SK-N-SH treated with all-trans-retinoic acid at 6 μM for 48 hours (cell line): ENCODE measurements around the gene ENDOD1.

Experiments
- ATAC-seq: fragments of 200-7000 bp; cut with Tn5 transposase; 3 replicates; pipeline ENCODE4 v1.9.1; 2020; ENCODE audit warnings: mild to moderate bottlenecking, moderate library complexity
- BACH2 ChIP-seq: fragments of 250-450 bp; sonication (Bioruptor Pico); IDR thresholded peaks from 2 replicates; pipeline ENCODE4 v1.9.0; 2021; ENCODE audit warnings: mild to moderate bottlenecking, borderline replicate concordance
- CSDC2 ChIP-seq: fragments of 250-450 bp; sonication (Bioruptor Pico); IDR thresholded peaks from 2 replicates; pipeline ENCODE4 v1.5.0; 2020; ENCODE audit warnings: mild to moderate bottlenecking, moderate library complexity
- CSRNP3 ChIP-seq: fragments of 250-450 bp; sonication (Bioruptor Pico); IDR thresholded peaks from 2 replicates; pipeline ENCODE4 v1.5.1; 2021; ENCODE audit warnings: mild to moderate bottlenecking, moderate library complexity
- ESRRG ChIP-seq: fragments of 250-450 bp; sonication (Bioruptor Pico); IDR thresholded peaks from 2 replicates; pipeline ENCODE4 v1.6.1; 2021; ENCODE audit warnings: mild to moderate bottlenecking
- GLIS3 ChIP-seq: fragments of 250-450 bp; sonication (Bioruptor Pico); IDR thresholded peaks from 2 replicates; pipeline ENCODE4 v1.5.0; 2020; ENCODE audit warnings: mild to moderate bottlenecking, moderate library complexity
- ISL1 ChIP-seq: fragments of 250-450 bp; sonication (Bioruptor Pico); IDR thresholded peaks from 2 replicates; pipeline ENCODE4 v2.1.2; 2022; ENCODE audit warnings: mild to moderate bottlenecking, moderate library complexity
- OSR1 ChIP-seq: fragments of 250-450 bp; sonication (Bioruptor Pico); IDR thresholded peaks from 2 replicates; pipeline ENCODE4 v1.8.0; 2022; ENCODE audit warnings: moderate library complexity, mild to moderate bottlenecking, inconsistent platforms
- PATZ1 ChIP-seq: fragments of 250-450 bp; sonication (Bioruptor Pico); IDR thresholded peaks from 2 replicates; pipeline ENCODE4 v1.8.0; 2020; ENCODE audit warnings: mild to moderate bottlenecking, moderate library complexity, borderline replicate concordance
- POU6F1 ChIP-seq: fragments of 250-450 bp; sonication (Bioruptor Pico); IDR thresholded peaks from 2 replicates; pipeline ENCODE4 v1.8.0; 2021; ENCODE audit warnings: low read depth, mild to moderate bottlenecking, moderate library complexity, borderline replicate concordance
- SNAI2 ChIP-seq: fragments of 250-450 bp; sonication (Bioruptor Pico); IDR thresholded peaks from 2 replicates; pipeline ENCODE4 v1.5.0; 2020; ENCODE audit warnings: mild to moderate bottlenecking, moderate library complexity
- TCF4 ChIP-seq: fragments of 250-450 bp; sonication (Bioruptor Pico); IDR thresholded peaks from 2 replicates; pipeline ENCODE4 v1.8.0; 2021; ENCODE audit warnings: mild to moderate bottlenecking, moderate library complexity, borderline replicate concordance
- ZC3H10 ChIP-seq: fragments of 250-450 bp; sonication (Bioruptor Pico); IDR thresholded peaks from 2 replicates; pipeline ENCODE4 v1.5.1; 2021; ENCODE audit warnings: mild to moderate bottlenecking, moderate library complexity
- ZFP3 ChIP-seq: fragments of 250-450 bp; sonication (Bioruptor Pico); IDR thresholded peaks from 2 replicates; pipeline ENCODE4 v1.5.0; 2020; ENCODE audit warnings: mild to moderate bottlenecking, moderate library complexity
- ZFP30 ChIP-seq: fragments of 450-650 bp; formaldehyde crosslinking; IDR thresholded peaks from 2 replicates; pipeline ENCODE4 v1.5.0; 2022; ENCODE audit warnings: mild to moderate bottlenecking, moderate library complexity
- ZNF565 ChIP-seq: fragments of 450-650 bp; formaldehyde crosslinking; conservative IDR thresholded peaks from 2 replicates; pipeline ENCODE4 v1.5.0; 2020; ENCODE audit warnings: low read depth, mild to moderate bottlenecking, moderate library complexity
- ZNF70 ChIP-seq: fragments of 450-650 bp; formaldehyde crosslinking; IDR thresholded peaks from 2 replicates; pipeline ENCODE4 v1.5.0; 2020; ENCODE audit warnings: mild to moderate bottlenecking, moderate library complexity
- ZNF8 ChIP-seq: fragments of 450-650 bp; formaldehyde crosslinking; IDR thresholded peaks from 2 replicates; pipeline ENCODE4 v1.5.0; 2020; ENCODE audit warnings: mild to moderate bottlenecking, moderate library complexity
- TF ChIP-seq, protein P1 (sequence below): fragments of 250-450 bp; sonication (Bioruptor Pico); IDR thresholded peaks from 2 replicates; pipeline ENCODE4 v1.5.1; 2020; ENCODE audit warnings: low read depth, mild to moderate bottlenecking, moderate library complexity
- TF ChIP-seq, protein P2 (sequence below): fragments of 250-450 bp; sonication (Bioruptor Pico); IDR thresholded peaks from 2 replicates; pipeline ENCODE4 v1.5.0; 2020; ENCODE audit warnings: mild to moderate bottlenecking, moderate library complexity

The ENDOD1 gene

GRCh38 chr11:95165638-95166037, 76.0 kb downstream of the ENDOD1 start:
- ATAC-seq, result no peak
- no peak for TF ChIP-seq CSRNP3 (CRISPR knock-in tag)
- TF ChIP-seq ZFP30 (CRISPR knock-in tag), result no peak
- TF ChIP-seq BACH2, result no peak
- TF ChIP-seq ZNF70 (CRISPR knock-in tag), result no peak
- no peak for TF ChIP-seq ZC3H10 (CRISPR knock-in tag)
- TF ChIP-seq POU6F1 (CRISPR knock-in tag), result no peak
- TF ChIP-seq OSR1 (CRISPR knock-in tag), result no peak
- no peak for TF ChIP-seq ISL1 (CRISPR knock-in tag)
- no peak for TF ChIP-seq SNAI2 (CRISPR knock-in tag)
- no peak for TF ChIP-seq PATZ1 (CRISPR knock-in tag)
- TF ChIP-seq GLIS3 (CRISPR knock-in tag), result no peak

DNA sequence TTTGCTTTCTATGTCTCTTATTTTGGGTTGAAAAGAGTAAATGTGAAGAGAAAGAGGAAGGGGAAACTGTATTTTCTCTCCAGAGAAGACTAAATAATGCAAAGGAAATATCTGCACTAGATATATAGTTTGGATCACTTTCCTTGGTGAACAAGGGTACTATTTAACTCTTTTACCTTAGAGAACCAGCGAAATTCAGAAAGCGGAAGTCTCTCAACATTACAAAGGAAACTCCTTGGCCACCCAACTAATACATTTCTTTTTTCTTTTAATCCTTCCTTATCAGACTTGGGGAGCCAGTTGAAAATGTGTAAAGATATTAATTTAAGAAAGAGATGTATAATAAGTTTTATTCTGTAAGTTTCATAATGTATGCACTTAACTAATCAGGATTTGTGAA, 77.1 kb downstream of the ENDOD1 start:
- TF ChIP-seq BACH2, result no peak
- TF ChIP-seq SNAI2 (CRISPR knock-in tag), result no peak
- no peak for TF ChIP-seq ESRRG (CRISPR knock-in tag)
- TF ChIP-seq CSDC2 (CRISPR knock-in tag), result no peak
- TF ChIP-seq TCF4, result no peak
- no peak for ATAC-seq

DNA sequence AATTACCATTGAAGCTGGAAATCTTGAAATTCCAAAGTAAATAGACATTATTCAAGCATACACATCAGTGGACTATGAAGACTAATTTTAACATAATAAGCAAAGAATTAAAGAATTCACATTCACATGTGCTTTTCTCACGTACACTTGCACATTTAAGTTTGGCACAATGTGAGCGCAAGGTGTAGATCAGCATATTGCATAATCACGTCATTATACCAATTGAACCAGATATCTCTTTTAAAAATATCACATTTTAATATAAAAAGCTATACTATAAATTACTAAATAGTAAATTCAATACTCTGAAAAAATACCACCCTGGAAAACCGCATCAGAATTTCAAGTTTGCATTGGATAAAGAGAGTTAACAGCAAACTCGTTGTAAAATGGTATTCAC, 80.6 kb downstream of the ENDOD1 start:
- TF ChIP-seq ZFP3 (no peak), ISL1 (CRISPR knock-in tag) (no peak), GLIS3 (CRISPR knock-in tag) (no peak)
- ATAC-seq, result no peak

DNA sequence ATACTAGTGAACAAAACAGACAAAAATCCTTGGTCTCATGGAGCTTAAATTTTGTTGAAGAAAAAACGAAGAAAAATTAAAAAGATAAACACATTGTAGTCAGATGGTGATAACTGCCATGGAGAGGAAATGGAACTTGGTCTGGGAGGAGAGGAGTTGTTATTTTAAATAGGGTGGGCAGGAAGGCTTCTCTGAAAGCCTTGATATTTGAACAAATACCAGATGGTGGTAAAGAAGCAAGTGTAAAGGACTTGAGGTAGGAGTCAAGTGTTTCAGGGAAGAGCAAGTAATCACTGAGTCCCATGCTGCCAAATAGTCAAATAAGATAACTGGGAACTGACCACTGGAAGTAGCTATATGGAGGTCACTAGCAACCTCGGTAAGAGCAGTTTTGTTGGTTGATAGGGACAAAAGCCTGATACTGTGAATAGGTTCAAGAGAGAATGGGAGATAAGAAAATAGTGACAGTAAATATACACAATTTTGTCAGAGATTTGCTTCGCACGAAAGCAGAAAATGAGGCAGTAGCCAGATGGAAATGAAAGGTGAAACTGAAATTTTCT, 86.3 kb downstream of the ENDOD1 start:
- no peak for TF ChIP-seq ESRRG (CRISPR knock-in tag)
- no peak for TF ChIP-seq CSDC2 (CRISPR knock-in tag)
- TF ChIP-seq ZC3H10 (CRISPR knock-in tag), result no peak
- TF ChIP-seq ZFP30 (CRISPR knock-in tag), result no peak
- TF ChIP-seq BACH2, result no peak
- TF ChIP-seq ZNF70 (CRISPR knock-in tag), result no peak
- TF ChIP-seq ZNF565 (CRISPR knock-in tag), result no peak
- no peak for TF ChIP-seq ZFP3
- TF ChIP-seq ZNF8 (CRISPR knock-in tag), result no peak
- TF ChIP-seq PATZ1 (CRISPR knock-in tag), result no peak
- TF ChIP-seq, protein P1, sequence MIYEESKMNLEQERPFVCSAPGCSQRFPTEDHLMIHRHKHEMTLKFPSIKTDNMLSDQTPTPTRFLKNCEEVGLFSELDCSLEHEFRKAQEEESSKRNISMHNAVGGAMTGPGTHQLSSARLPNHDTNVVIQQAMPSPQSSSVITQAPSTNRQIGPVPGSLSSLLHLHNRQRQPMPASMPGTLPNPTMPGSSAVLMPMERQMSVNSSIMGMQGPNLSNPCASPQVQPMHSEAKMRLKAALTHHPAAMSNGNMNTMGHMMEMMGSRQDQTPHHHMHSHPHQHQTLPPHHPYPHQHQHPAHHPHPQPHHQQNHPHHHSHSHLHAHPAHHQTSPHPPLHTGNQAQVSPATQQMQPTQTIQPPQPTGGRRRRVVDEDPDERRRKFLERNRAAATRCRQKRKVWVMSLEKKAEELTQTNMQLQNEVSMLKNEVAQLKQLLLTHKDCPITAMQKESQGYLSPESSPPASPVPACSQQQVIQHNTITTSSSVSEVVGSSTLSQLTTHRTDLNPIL (CRISPR knock-in tag), result no peak
- TF ChIP-seq, protein P2, sequence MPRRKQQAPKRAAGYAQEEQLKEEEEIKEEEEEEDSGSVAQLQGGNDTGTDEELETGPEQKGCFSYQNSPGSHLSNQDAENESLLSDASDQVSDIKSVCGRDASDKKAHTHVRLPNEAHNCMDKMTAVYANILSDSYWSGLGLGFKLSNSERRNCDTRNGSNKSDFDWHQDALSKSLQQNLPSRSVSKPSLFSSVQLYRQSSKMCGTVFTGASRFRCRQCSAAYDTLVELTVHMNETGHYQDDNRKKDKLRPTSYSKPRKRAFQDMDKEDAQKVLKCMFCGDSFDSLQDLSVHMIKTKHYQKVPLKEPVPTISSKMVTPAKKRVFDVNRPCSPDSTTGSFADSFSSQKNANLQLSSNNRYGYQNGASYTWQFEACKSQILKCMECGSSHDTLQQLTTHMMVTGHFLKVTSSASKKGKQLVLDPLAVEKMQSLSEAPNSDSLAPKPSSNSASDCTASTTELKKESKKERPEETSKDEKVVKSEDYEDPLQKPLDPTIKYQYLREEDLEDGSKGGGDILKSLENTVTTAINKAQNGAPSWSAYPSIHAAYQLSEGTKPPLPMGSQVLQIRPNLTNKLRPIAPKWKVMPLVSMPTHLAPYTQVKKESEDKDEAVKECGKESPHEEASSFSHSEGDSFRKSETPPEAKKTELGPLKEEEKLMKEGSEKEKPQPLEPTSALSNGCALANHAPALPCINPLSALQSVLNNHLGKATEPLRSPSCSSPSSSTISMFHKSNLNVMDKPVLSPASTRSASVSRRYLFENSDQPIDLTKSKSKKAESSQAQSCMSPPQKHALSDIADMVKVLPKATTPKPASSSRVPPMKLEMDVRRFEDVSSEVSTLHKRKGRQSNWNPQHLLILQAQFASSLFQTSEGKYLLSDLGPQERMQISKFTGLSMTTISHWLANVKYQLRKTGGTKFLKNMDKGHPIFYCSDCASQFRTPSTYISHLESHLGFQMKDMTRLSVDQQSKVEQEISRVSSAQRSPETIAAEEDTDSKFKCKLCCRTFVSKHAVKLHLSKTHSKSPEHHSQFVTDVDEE (CRISPR knock-in tag), result no peak

More for the DNA sequence above, 86.3 kb downstream of the ENDOD1 start:
- no peak for ATAC-seq
